ENCODE measurements around the gene EHD1.

The EHD1 gene

GRCh38 chr11:64890522-64890939 is 12.1 kb upstream of the EHD1 start:
- no peak for DNase-seq (ENCODE audit: low read depth)

- DNase-seq (ENCODE audit: low read depth), result no peak
These were observed 10.5 kb upstream of the EHD1 start for GRCh38 chr11:64888729-64889511.

- DNase-seq (ENCODE audit: low read depth), result no peak
These were observed 9.9 kb upstream of the EHD1 start for GRCh38 chr11:64888406-64888728.

GRCh38 chr11:64887757-64888405 is 9.5 kb upstream of the EHD1 start:
- peak; percentile 79 for DNase-seq (ENCODE audit: low read depth)

- DNase-seq (ENCODE audit: low read depth), result no peak
These were observed 8.9 kb upstream of the EHD1 start for GRCh38 chr11:64887234-64887756.

GRCh38 chr11:64885367-64886286 is 7.2 kb upstream of the EHD1 start:
- no peak for DNase-seq (ENCODE audit: low read depth)

GRCh38 chr11:64884019-64884418 is 5.6 kb upstream of the EHD1 start:
- DNase-seq (ENCODE audit: low read depth), result no peak

- no peak for DNase-seq (ENCODE audit: low read depth)
These were observed 5.2 kb upstream of the EHD1 start for GRCh38 chr11:64883575-64883974.

- DNase-seq (ENCODE audit: low read depth), result no peak
These were observed 3.8 kb upstream of the EHD1 start for GRCh38 chr11:64882243-64882642.

GRCh38 chr11:64881476-64881875 is 3.1 kb upstream of the EHD1 start:
- DNase-seq (ENCODE audit: low read depth), result no peak

- no peak for DNase-seq (ENCODE audit: low read depth)
These were observed 2.0 kb upstream of the EHD1 start for GRCh38 chr11:64880240-64881001.

GRCh38 chr11:64879244-64879900 is 951 bp upstream of the EHD1 start:
- no peak for DNase-seq (ENCODE audit: low read depth)

GRCh38 chr11:64878223-64878493 is 263 bp downstream of the EHD1 start:
- DNase-seq (ENCODE audit: low read depth), result no peak

- no peak for DNase-seq (ENCODE audit: low read depth)
These were observed 815 bp downstream of the EHD1 start for GRCh38 chr11:64877390-64878222.

- DNase-seq (ENCODE audit: low read depth), result no peak
These were observed 1.5 kb downstream of the EHD1 start for GRCh38 chr11:64876835-64877341.

GRCh38 chr11:64876229-64876750 is 2.1 kb downstream of the EHD1 start:
- no peak for DNase-seq (ENCODE audit: low read depth)

- no peak for DNase-seq (ENCODE audit: low read depth)
These were observed 2.8 kb downstream of the EHD1 start for GRCh38 chr11:64875369-64876228.

GRCh38 chr11:64874308-64875240 is 3.8 kb downstream of the EHD1 start:
- DNase-seq (ENCODE audit: low read depth), result no peak

All from activated T-helper 1 cell treated with Interleukin-2 at 50 U/mL for 16 hours (primary cell).